ENCODE results near the gene GNAQ. TPM values are rescaled to one million over a fixed set of nuclear protein-coding genes. Genes with fewer than 3 reads are reported as not detected.

The GNAQ gene
- total RNA-seq, 1 experiment from 2014 or later, result 48.6 TPM

GRCh38 chr9:77946296-77946695, 85.3 kb downstream of the GNAQ start:
- Histone ChIP-seq H2BK20ac (ENCODE audit: low read depth, low read length, poor library complexity, severe bottlenecking) (no peak overlapping the region), H4K20me1 (ENCODE audit: control insufficient read depth, insufficient read depth, insufficient read length) (no peaks in the 10 kb centered on the region), H3K27ac (ENCODE audit: insufficient read length, low read depth, low read length) (no peak overlapping the region), H3K9ac (ENCODE audit: extremely low read depth, insufficient read length, low read length) (no peak overlapping the region), H2AFZ (ENCODE audit: low read length) (no peak overlapping the region), H3T11ph (ENCODE audit: low read length) (no peak overlapping the region), H3K23ac (ENCODE audit: insufficient read length, low read depth, low read length) (no peak overlapping the region), H3K23me2 (ENCODE audit: insufficient read length, low read depth, low read length, poor library complexity, severe bottlenecking) (no peaks in the 10 kb centered on the region), H2BK120ac (ENCODE audit: low read depth, low read length, poor library complexity, severe bottlenecking) (no peak overlapping the region), H2AK5ac (ENCODE audit: insufficient read length, low read length) (no peak overlapping the region), H3K4me1 (ENCODE audit: insufficient read depth, low read length) (peaks cover 2% of the 10 kb centered on the region; the same call in 1 of the 2 replicates), H3K4me2 (ENCODE audit: insufficient read depth, insufficient read length, low read length) (no peak overlapping the region), H3K18ac (ENCODE audit: insufficient read length, low read depth, low read length) (no peak overlapping the region), H4K8ac (replicated peaks; ENCODE audit: insufficient read length, low read depth, low read length) (no peak overlapping the region), H3K14ac (ENCODE audit: insufficient read depth, low read length) (no peak overlapping the region), H3K4ac (ENCODE audit: low read depth, low read length) (no peak overlapping the region), H3K79me2 (ENCODE audit: insufficient read depth, low read length) (peaks cover 5% of the 10 kb centered on the region; the same call in 1 of the 2 replicates), H2BK15ac (ENCODE audit: low read depth, low read length) (no peak overlapping the region), H2BK5ac (ENCODE audit: insufficient read length, low read length) (no peak overlapping the region), H3K9me3 (ENCODE audit: control insufficient read depth, low read depth, low read length) (no peaks in the 10 kb centered on the region), H3K79me1 (ENCODE audit: insufficient read depth, low read depth, low read length, poor library complexity, severe bottlenecking) (peaks cover 4% of the 10 kb centered on the region), H4K91ac (ENCODE audit: insufficient read length, low read depth, low read length) (no peak overlapping the region), H2BK12ac (ENCODE audit: insufficient read length, low read depth, low read length) (no peak overlapping the region), H4K5ac (ENCODE audit: insufficient read length, low read depth, low read length) (no peak overlapping the region), H3K56ac (ENCODE audit: insufficient read length, low read depth, low read length) (no peak overlapping the region), H3K27me3 (ENCODE audit: insufficient read depth, low read length) (no peaks in the 10 kb centered on the region)
- Mint-ChIP-seq H3K27ac (no peak overlapping the region; a peak in 1 of 7 replicates), H3K36me3 (ENCODE audit: insufficient read depth in 1 of 3, low read depth in 3 of 3) (no peaks in the 10 kb centered on the region; a peak in 1 of 7 replicates), H3K9me3 (no peaks in the 10 kb centered on the region), H3K4me3 (no peak overlapping the region), H3K27me3 (ENCODE audit: low read depth) (no peaks in the 10 kb centered on the region), H3K4me1 (peaks cover 33 to 40% of the 10 kb centered on the region in 2 experiments)
- no peak for DNase-seq
- TF ChIP-seq CTCF (conservative IDR thresholded peaks at IDR 0.05), result no peak
- WGBS (ENCODE audit: extremely low coverage, insufficient read length, low lambda C conversion rate), result no CpG with 5 or more reads among the region's 4 CpGs
